Tibial artery (tissue), 4 donors: ENCODE measurements around the gene DNASE1L2.

Experiments
- DNase-seq, 2 donors: peaks; one replicate each; pipeline ENCODE4 v3.0.0-alpha.2; 2019
- H3K27ac ChIP-seq, 2 donors: fragments of 200-600 bp; sonication (generic) in 1 of 2; 1 replicate in 1 of 2; 2 replicates in 1 of 2; pipeline ENCODE4 v1.5.1; 2018 to 2019; ENCODE audit warnings: mild to moderate bottlenecking in 1 of 2
- H3K27me3 ChIP-seq, 2 donors: fragments of 200-600 bp; sonication (generic) in 1 of 2; one replicate each; pipeline versions ENCODE4 v1.5.1 to v1.6.0; 2016 to 2019
- H3K36me3 ChIP-seq, 3 donors: fragments of 200-600 bp; sonication (generic) in 2 of 3; one replicate each; pipeline ENCODE4 v1.5.1; 2016 to 2019; ENCODE audit warnings: mild to moderate bottlenecking in 2 of 3
- H3K4me1 ChIP-seq, 4 donors: fragments of 200-600 bp; sonication (generic) in 2 of 4; 1 replicate in 3 of 4; 2 replicates in 1 of 4; pipeline ENCODE4 v1.5.1; 2016 to 2019
- H3K4me3 ChIP-seq, 2 donors: fragments of 200-600 bp; sonication (generic) in 1 of 2; 1 replicate in 1 of 2; 2 replicates in 1 of 2; pipeline ENCODE4 v1.5.1; 2018 to 2019; ENCODE audit warnings: mild to moderate bottlenecking in 2 of 2
- H3K9me3 ChIP-seq, 3 donors: fragments of 200-600 bp; sonication (generic) in 1 of 3; one replicate each; pipeline ENCODE4 v1.5.1; 2016 to 2019
- CTCF ChIP-seq, 2 experiments: fragments of 200-600 bp in 1 of 2; fragments of 450-650 bp in 1 of 2; IDR thresholded peaks; one replicate each; pipeline ENCODE4 v1.5.1; 2017 to 2019; ENCODE audit warnings: antibody characterized with exemption in 2 of 2, mild to moderate bottlenecking in 1 of 2, moderate library complexity in 1 of 2
- intact Hi-C: fragments of 100-400 bp; cut with DNase I; formaldehyde crosslinking; loops from one replicate; pipeline ENCODE4 v1.15.0; 2023; ENCODE audit warnings: low total_unique reads

Gene DNASE1L2

GRCh38 chr16:2223221-2223941 lies 12.9 kb upstream of the DNASE1L2 start, which contains the start of gene E4F1:
Gene E4F1 (plus strand): TSS chr16:2223591. CDS start chr16:2223614, 23 bp downstream.
- intact Hi-C loops: loop anchor here (5.0 to 10.0 kb wide), 2 partner anchors 44 to 1489 kb away; partner anchors contain the start of gene RNPS1
- H3K9me3 ChIP-seq: no peaks in the 10 kb centered on the region

DNA sequence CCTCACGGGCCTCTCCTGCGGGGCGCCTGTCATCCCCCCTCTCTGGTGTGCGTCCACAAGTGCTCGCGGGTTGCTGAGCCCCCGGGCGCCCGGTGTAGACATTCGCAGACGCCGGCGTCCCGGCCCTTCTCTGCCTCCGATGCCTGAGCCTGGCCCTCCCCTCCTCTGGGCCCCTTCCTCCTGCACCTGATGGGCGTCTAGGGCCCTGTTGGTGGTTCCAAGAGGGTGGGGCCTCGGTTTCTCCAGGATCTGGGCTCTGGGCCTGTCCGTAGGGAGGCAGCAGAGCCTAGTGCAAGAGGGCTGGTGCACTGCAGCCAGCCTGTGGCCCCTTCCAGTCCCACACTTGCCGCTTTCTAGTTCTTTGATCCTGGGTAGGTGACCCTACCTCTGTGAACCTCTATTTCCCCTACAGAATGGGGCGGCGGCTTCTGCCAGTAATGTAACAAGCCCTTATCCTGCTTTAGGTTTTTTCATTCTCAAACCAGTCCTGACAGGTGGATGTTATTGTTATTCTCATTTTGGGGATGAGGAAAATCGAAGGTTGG lies 12.2 kb upstream of the DNASE1L2 start:
- intact Hi-C loops: loop anchor here (5.0 to 10.0 kb wide), 2 partner anchors 43 to 1489 kb away; partner anchors contain the start of gene RNPS1
- Histone ChIP-seq H3K4me3 (peak overlapping the region; percentile 89 to 91), H3K27ac (peak overlapping the region; percentile 83 to 85), H3K27me3 (no peaks in the 10 kb centered on the region), H3K4me1 (peaks cover 0 to 33% (median 19%) of the 10 kb centered on the region in 4 donors), H3K9me3 (no peaks in the 10 kb centered on the region), H3K36me3 (peaks cover 10 to 13% (median 13%) of the 10 kb centered on the region in 3 donors)
- peak; percentile 40 to 81 for DNase-seq
- TF ChIP-seq CTCF (IDR thresholded peaks at IDR 0.05): no peak

More at GRCh38 chr16:2223221-2223941, 12.9 kb upstream of the DNASE1L2 start, which contains the start of gene E4F1:
- peak; percentile 99 to 100 for DNase-seq
- H3K27ac ChIP-seq: peak within 1 kb of the TSS; percentile 83 to 85
- no peaks in the 10 kb centered on the region for H3K27me3 ChIP-seq
- no peak for TF ChIP-seq CTCF (IDR thresholded peaks at IDR 0.05)
- peaks cover 0 to 33% (median 19%) of the 10 kb centered on the region in 4 donors for H3K4me1 ChIP-seq
- peaks cover 4 to 7% (median 6%) of the 10 kb centered on the region in 3 donors for H3K36me3 ChIP-seq
- peak within 1 kb of the TSS; percentile 89 to 91 for H3K4me3 ChIP-seq

- intact Hi-C loops: loop anchor here (10.0 kb wide), 1 partner anchor 1492 kb away; no protein-coding TSS in a partner anchor
- TF ChIP-seq CTCF (IDR thresholded peaks at IDR 0.05): no peak
Observed at GRCh38 chr16:2226245-2226793, 9.9 kb upstream of the DNASE1L2 start.

DNA sequence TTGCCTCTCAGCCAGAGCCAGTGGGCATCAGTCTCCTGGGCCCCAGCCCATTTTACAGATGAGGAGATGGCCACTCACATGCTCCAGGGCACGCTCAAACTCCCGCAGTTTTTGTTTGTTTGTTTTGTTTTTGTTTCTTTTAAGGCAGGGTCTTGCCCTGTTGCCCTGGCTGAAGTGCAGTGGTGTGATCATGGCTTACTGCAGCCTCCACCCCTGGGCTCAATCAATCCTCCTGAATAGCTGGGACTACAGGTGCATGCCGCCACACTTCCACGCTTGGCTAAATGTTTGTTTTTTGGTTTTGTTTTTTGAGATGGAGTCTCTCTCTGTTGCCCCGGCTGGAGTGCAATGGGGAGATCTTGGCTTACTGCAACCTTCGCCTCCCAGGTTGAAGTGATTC lies 9.3 kb upstream of the DNASE1L2 start:
- TF ChIP-seq CTCF (IDR thresholded peaks at IDR 0.05): no peak
- Histone ChIP-seq H3K4me1 (peaks cover 0 to 33% (median 19%) of the 10 kb centered on the region in 4 donors), H3K27me3 (no peaks in the 10 kb centered on the region), H3K4me3 (no peak overlapping the region), H3K27ac (no peak overlapping the region), H3K9me3 (no peaks in the 10 kb centered on the region), H3K36me3 (peaks cover 33 to 42% (median 42%) of the 10 kb centered on the region in 3 donors)
- DNase-seq: no peak
- intact Hi-C loops: loop anchor here (10.0 kb wide), 1 partner anchor 1492 kb away; no protein-coding TSS in a partner anchor

More at GRCh38 chr16:2226245-2226793, 9.9 kb upstream of the DNASE1L2 start:
- H3K9me3 ChIP-seq: no peaks in the 10 kb centered on the region
- no peak overlapping the region for H3K27ac ChIP-seq
- H3K36me3 ChIP-seq: peaks cover 28 to 36% (median 36%) of the 10 kb centered on the region in 3 donors
- H3K4me3 ChIP-seq: no peak overlapping the region
- no peak for DNase-seq
- H3K27me3 ChIP-seq: no peaks in the 10 kb centered on the region
- peaks cover 0 to 33% (median 19%) of the 10 kb centered on the region in 4 donors for H3K4me1 ChIP-seq

DNA sequence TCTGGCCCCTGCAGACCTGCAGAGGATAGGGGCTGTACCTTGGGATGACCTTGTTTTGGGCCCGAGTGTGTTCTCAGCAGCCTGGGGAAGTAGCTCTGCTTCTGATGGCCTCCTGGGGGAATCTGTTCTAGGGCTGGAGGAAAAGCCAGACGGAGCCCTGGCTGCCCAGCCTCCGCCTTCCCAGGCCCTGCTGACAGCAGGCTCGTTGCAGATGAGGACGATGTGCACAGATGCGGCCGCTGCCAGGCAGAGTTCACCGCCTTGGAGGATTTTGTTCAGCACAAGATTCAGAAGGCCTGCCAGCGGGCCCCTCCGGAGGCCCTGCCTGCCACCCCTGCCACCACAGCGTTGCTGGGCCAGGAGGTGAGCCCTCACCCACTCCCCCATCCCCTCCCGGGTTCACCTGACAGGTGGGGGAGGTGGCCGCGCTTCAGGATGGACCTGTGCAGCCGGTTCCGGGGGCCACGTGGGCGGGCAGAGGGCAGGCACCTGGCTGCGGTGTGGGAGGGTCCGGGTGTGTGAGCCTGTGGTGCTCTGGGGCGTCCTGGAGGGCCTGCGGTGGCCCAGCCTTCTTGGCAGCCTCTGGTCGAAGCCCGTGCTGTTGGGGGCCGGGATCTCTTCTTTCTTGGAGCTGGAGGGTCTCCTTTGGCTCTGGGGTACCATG lies 8.0 kb upstream of the DNASE1L2 start:
- intact Hi-C loops: loop anchor here (10.0 kb wide), 1 partner anchor 1493 kb away; no protein-coding TSS in a partner anchor
- Histone ChIP-seq H3K27me3 (no peaks in the 10 kb centered on the region), H3K4me3 (no peak overlapping the region), H3K27ac (no peak overlapping the region), H3K4me1 (peaks cover 0 to 29% (median 19%) of the 10 kb centered on the region in 4 donors), H3K9me3 (no peaks in the 10 kb centered on the region), H3K36me3 (peaks cover 47 to 56% (median 56%) of the 10 kb centered on the region in 3 donors)
- no peak for TF ChIP-seq CTCF (IDR thresholded peaks at IDR 0.05)
- no peak for DNase-seq
